ENCODE data around the gene VPS9D1. TPM values are rescaled to one million over a fixed set of nuclear protein-coding genes. Genes with fewer than 3 reads are reported as not detected.

The VPS9D1 gene
- total and polyA plus RNA-seq, 10 of the 15 experiments (the other 5 are each of a cell fraction or from before 2014, with no cell fraction given), result 0.65 to 4.2 (median 1.1) TPM

- Histone ChIP-seq H3K27me3 (replicated peaks in 1 of 2; ENCODE audit: control insufficient read depth in 2 of 2, insufficient read depth in 2 of 2, low read length in 1 of 2) (no peaks in the 10 kb centered on the region), H2AFZ (ENCODE audit: control insufficient read depth, low read depth, low read length) (no peak overlapping the region), H3K4me2 (ENCODE audit: control insufficient read depth, insufficient read depth) (peak overlapping the region; percentile 27; the same call in 1 of the 2 replicates), H3K36me3 (ENCODE audit: control insufficient read depth in 2 of 2, insufficient read depth in 2 of 2, low read length in 1 of 2) (peaks cover 0 to 12% of the 10 kb centered on the region in 2 experiments; a peak in 3 of 4 replicates), H3K79me2 (ENCODE audit: control insufficient read depth, insufficient read depth, low read length) (no peaks in the 10 kb centered on the region), H4K20me1 (ENCODE audit: control insufficient read depth, insufficient read depth) (no peaks in the 10 kb centered on the region; the same call in 1 of the 2 replicates), H3K4me1 (ENCODE audit: control insufficient read depth, insufficient read depth, low read length) (peaks cover 19% of the 10 kb centered on the region), H3K4me3 (no peak overlapping the region), H3K27ac (ENCODE audit: control insufficient read depth, insufficient read depth) (no peak overlapping the region), H3K9me3 (replicated peaks; ENCODE audit: control insufficient read depth, insufficient read depth, low read length) (no peaks in the 10 kb centered on the region), H3K9ac (ENCODE audit: control insufficient read depth, insufficient read depth, low read length) (no peak overlapping the region)
- TF ChIP-seq CUX1 (IDR thresholded peaks at IDR 0.05; ENCODE audit: insufficient replicate concordance, low read depth, low read length) (no peak), DPF2 (IDR thresholded peaks at IDR 0.05) (0 out of 2 replicates have a peak, but pooled peaks have one; percentile 26), POLR2A (IDR thresholded peaks at IDR 0.05; ENCODE audit: low read depth, low read length) (peak; percentile 52), RUNX3 (IDR thresholded peaks at IDR 0.05; ENCODE audit: low read length) (peak; percentile 78), BCL3 (IDR thresholded peaks at IDR 0.05; ENCODE audit: borderline replicate concordance, insufficient read depth, low read depth, low read length, poor library complexity, severe bottlenecking) (peak; percentile 48), BHLHE40 (IDR thresholded peaks at IDR 0.05; ENCODE audit: borderline replicate concordance in 1 of 2, low read depth in 2 of 2, low read length in 1 of 2) (peak; percentile 82 to 88), NR2F1 (conservative IDR thresholded peaks at IDR 0.05) (peak; percentile 70), CREM (IDR thresholded peaks at IDR 0.05; ENCODE audit: low read depth) (peak; percentile 48; the same call in 1 of the 2 replicates), TCF3 (IDR thresholded peaks at IDR 0.05; ENCODE audit: borderline replicate concordance, insufficient read depth, low read depth, low read length) (peak; percentile 68), TCF12 (IDR thresholded peaks at IDR 0.05; ENCODE audit: low read depth, low read length) (peak; percentile 94), STAT3 (IDR thresholded peaks at IDR 0.05; ENCODE audit: low read depth, low read length) (no peak), CREB1 (IDR thresholded peaks at IDR 0.05; ENCODE audit: low read depth) (0 out of 2 replicates have a peak, but pooled peaks have one; percentile 28), TAF1 (IDR thresholded peaks at IDR 0.05; ENCODE audit: borderline replicate concordance, low read depth, low read length) (no peak), PKNOX1 (IDR thresholded peaks at IDR 0.05) (0 out of 2 replicates have a peak, but pooled peaks have one; percentile 14)
- DNase-seq (ENCODE audit: low read depth, low spot score) (no peak), FAIRE-seq (peak; percentile 38), ATAC-seq (peak; percentile 15)
- BruUV-seq (replicated peaks), result no TSS peak
- SMC1A ChIA-PET (ENCODE audit: uncharacterized antibody, unreplicated experiment), result no interaction called here
- WGBS (ENCODE audit: insufficient coverage, insufficient replicate concordance, low lambda C conversion rate, missing lambda C conversion rate), result 27% methylated on average over 18 of the region's 18 CpGs
- in situ Hi-C loops (cut with MboI), result no loop called here
- POLR2A ChIA-PET, result interaction anchor here (1.4 to 1.5 kb wide), 2 partner anchors 8 to 10 kb away, joined by 3 to 4 read pairs; partner anchors contain the start of gene CDK10
- RAD21 ChIA-PET (ENCODE audit: unreplicated experiment), result no interaction called here
- CTCF ChIA-PET, result interaction anchor here (0.8 to 1.2 kb wide), 2 partner anchors 38 to 96 kb away, joined by 3 read pairs; no protein-coding TSS in a partner anchor
- intact Hi-C loops (cut with micrococcal nuclease; ENCODE audit: unreplicated experiment), result no loop called here
Observed at GRCh38 chr16:89696670-89697128, 24.0 kb downstream of the VPS9D1 start.

Measured in GM12878 (cell line).